GM19193 (cell line): ENCODE results near the gene HSPB7.
A peak's percentile ranks its signal among the peaks of the same experiment; 100 is the strongest.

Experiments used
- POLR2A ChIP-seq: IDR thresholded peaks from 4 replicates; pipeline ENCODE4 v1.6.1; 2011; ENCODE audit not compliant: insufficient read depth, insufficient read length; ENCODE audit errors: extremely low read depth

Gene HSPB7

GRCh38 chr1:15966956-15967344, 50.9 kb downstream of the HSPB7 start:
- no peak for TF ChIP-seq POLR2A

DNA sequence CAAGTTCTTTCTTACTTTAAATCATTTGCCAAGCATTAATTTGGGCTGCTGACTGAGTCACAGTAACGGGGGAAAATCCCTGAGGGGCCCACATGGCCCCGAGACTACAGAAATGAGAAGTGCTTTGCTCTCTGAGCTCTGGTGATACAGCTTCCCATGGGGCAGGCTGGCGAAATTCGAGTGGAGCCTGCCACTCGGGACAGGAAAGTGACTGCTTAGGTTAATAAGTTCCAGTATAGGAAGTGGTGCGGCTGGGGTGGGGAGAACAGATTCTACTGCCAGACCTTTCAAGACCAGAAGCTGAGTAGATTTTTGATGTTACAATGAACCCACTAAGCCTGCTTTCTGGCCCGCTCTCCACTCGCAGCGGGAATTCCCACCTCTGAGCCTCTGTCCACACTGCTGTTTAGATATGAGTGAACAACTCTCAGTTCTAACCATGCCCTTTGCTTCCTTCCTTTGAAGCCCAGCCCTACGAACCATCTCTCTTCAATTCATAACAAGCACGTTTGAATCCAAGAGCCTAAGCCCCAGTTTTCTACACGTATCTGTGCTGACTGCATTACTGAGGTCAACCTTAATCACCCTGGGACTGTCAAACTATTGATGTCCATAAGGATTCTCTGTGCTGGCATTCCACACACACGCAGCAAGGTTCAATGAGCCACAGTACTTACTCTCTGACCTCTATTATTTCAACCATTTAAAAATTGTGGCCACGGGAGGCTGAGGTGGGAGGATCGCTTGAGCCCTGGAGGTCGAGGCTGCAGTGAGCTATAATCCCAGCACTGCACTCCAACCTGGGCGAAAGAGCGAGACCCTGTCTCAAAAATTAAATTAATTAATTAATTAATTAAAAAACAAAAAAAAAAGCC, 51.5 kb downstream of the HSPB7 start:
- peak; percentile 18 for TF ChIP-seq POLR2A

GRCh38 chr1:15965228-15965767, 52.5 kb downstream of the HSPB7 start:
- no peak for TF ChIP-seq POLR2A
